Smooth muscle cell (in vitro differentiated cells): Measurements from ENCODE around the gene MARK2. TPM values are rescaled to one million over a fixed set of nuclear protein-coding genes. Genes with fewer than 3 reads are reported as not detected.
A peak's percentile ranks its signal among the peaks of the same experiment; 100 is the strongest.

Experiments used
- DNase-seq: peaks from one replicate; lab custom pipeline; 2025; ENCODE audit not compliant: unreplicated experiment; lab: John Stamatoyannopoulos, UW
- H2AFZ ChIP-seq: fragments of 200-600 bp; sonication (generic); 2 replicates; pipeline ENCODE4 v1.6.0; 2016; ENCODE audit warnings: antibody characterized with exemption, low read depth, mild to moderate bottlenecking
- H3F3A ChIP-seq: fragments of 200-600 bp; sonication (generic); 2 replicates; pipeline ENCODE4 v1.6.0; 2017; ENCODE audit warnings: antibody characterized with exemption, low read depth
- H3K27ac ChIP-seq: fragments of 200-600 bp; sonication (generic); 2 replicates; pipeline ENCODE4 v1.5.1; 2016; ENCODE audit warnings: low read depth, mild to moderate bottlenecking
- H3K27me3 ChIP-seq: fragments of 200-600 bp; sonication (generic); 2 replicates; pipeline ENCODE4 v1.6.1; 2016; ENCODE audit warnings: low read depth, mild to moderate bottlenecking
- H3K36me3 ChIP-seq: fragments of 200-600 bp; sonication (generic); 2 replicates; pipeline ENCODE4 v1.5.1; 2016; ENCODE audit warnings: low read depth
- H3K4me1 ChIP-seq: fragments of 200-600 bp; sonication (generic); 2 replicates; pipeline ENCODE4 v1.5.1; 2016; ENCODE audit warnings: low read depth
- H3K4me2 ChIP-seq: fragments of 200-600 bp; sonication (generic); 2 replicates; pipeline ENCODE4 v1.6.0; 2016; ENCODE audit warnings: mild to moderate bottlenecking
- H3K4me3 ChIP-seq: fragments of 200-600 bp; sonication (generic); 2 replicates; pipeline ENCODE4 v1.5.1; 2016; ENCODE audit warnings: mild to moderate bottlenecking
- H3K79me2 ChIP-seq: fragments of 200-600 bp; sonication (generic); 2 replicates; pipeline ENCODE4 v1.6.0; 2016; ENCODE audit warnings: low read depth, mild to moderate bottlenecking
- H3K9ac ChIP-seq: fragments of 200-600 bp; sonication (generic); 2 replicates; pipeline ENCODE4 v1.6.0; 2016; ENCODE audit warnings: low read depth
- H3K9me3 ChIP-seq: fragments of 200-600 bp; sonication (generic); replicated peaks from 2 replicates; pipeline ENCODE4 v1.5.1; 2016; ENCODE audit warnings: low read depth
- H4K20me1 ChIP-seq: fragments of 200-600 bp; sonication (generic); 2 replicates; pipeline ENCODE4 v1.6.0; 2016; ENCODE audit warnings: low read depth
- CTCF ChIP-seq: fragments of 200-600 bp; sonication (generic); IDR thresholded peaks from 2 replicates; pipeline ENCODE4 v1.5.1; 2017; ENCODE audit warnings: borderline replicate concordance, mild to moderate bottlenecking, antibody characterized with exemption; ENCODE audit not compliant: insufficient read depth, poor library complexity, severe bottlenecking
- WGBS: methylation state at CpG from one replicate; pipeline ENCODE4 v1.1.7; 2016; ENCODE audit warnings: low lambda C conversion rate; 5-methylcytosine and 5-hydroxymethylcytosine counted together
- polyA plus RNA-seq: library from polyadenylated mRNA; unstranded; fragments of >200 nt; fragmentation: Nextera tagmentation; extraction: Ambion mirVana; gene quantifications from 2 replicates; pipeline ENCODE4 v1.2.1, GENCODE V29; 2016
- total RNA-seq: library from RNA; depleted of rRNA; stranded (reverse); fragments of >200 nt; gene quantifications from 2 replicates; pipeline ENCODE4 v1.2.3, GENCODE V29; 2014

MARK2 gene
- total and polyA plus RNA-seq, 2 experiments from 2014 or later: 14.2 to 23.3 TPM

DNA sequence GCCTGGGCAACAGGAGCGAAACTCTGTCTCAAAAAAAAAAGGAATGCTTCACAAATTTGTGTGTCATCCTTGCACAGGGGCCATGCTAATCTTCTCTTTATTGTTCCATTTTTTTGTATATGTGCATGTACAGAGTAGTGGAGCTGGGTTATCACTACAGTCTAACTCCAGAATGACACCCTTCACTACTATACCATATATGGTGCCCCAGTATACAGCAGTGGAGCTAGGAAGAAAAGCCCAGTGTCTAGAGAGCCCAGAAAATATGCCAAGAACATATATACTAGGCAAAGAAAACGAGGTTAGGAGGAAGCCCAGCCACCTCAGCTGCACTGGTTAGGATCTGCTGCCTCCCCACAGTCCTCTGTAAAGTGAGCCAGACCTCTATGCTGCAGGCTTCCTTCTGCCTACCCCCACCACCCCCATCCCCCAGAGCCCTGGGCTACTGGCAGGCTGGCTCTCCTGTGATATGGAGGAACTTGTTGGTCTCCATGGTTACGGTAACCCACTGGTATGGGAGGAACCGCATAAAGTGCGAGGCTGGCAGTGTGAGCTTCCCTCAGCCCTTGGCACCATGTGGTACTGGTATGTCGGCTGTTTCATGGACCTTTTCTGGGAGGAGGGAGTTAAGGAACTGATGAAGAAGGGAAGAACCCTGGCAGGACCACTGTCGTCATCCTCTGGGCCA lies 43.8 kb downstream of the MARK2 start:
- no peaks in the 10 kb centered on the region for H3K36me3 ChIP-seq
- no peak overlapping the region for H2AFZ ChIP-seq
- no peaks in the 10 kb centered on the region for H3F3A ChIP-seq
- peaks cover 13% of the 10 kb centered on the region for H3K4me1 ChIP-seq
- H3K27ac ChIP-seq: no peak overlapping the region
- 65% methylated on average over 7 of the region's 7 CpGs for WGBS
- no peak for DNase-seq
- no peaks in the 10 kb centered on the region for H3K9me3 ChIP-seq
- H3K9ac ChIP-seq: no peak overlapping the region
- H4K20me1 ChIP-seq: peaks cover 99% of the 10 kb centered on the region
- H3K4me2 ChIP-seq: no peak overlapping the region
- no peak overlapping the region for H3K4me3 ChIP-seq
- H3K27me3 ChIP-seq: no peaks in the 10 kb centered on the region
- H3K79me2 ChIP-seq: peaks cover 84% of the 10 kb centered on the region
- no peak for TF ChIP-seq CTCF

GRCh38 chr11:63883791-63884190 lies 44.9 kb downstream of the MARK2 start:
- Histone ChIP-seq H3F3A (no peaks in the 10 kb centered on the region), H3K4me1 (peaks cover 13% of the 10 kb centered on the region), H3K27ac (peak overlapping the region; percentile 16), H3K9ac (no peak overlapping the region), H3K4me3 (no peak overlapping the region), H3K4me2 (no peak overlapping the region), H3K79me2 (peaks cover 79% of the 10 kb centered on the region), H3K27me3 (no peaks in the 10 kb centered on the region), H3K9me3 (no peaks in the 10 kb centered on the region), H3K36me3 (no peaks in the 10 kb centered on the region), H2AFZ (no peak overlapping the region), H4K20me1 (peaks cover 99% of the 10 kb centered on the region)
- DNase-seq: no peak
- no peak for TF ChIP-seq CTCF
- 88% methylated on average over 6 of the region's 6 CpGs for WGBS

DNA sequence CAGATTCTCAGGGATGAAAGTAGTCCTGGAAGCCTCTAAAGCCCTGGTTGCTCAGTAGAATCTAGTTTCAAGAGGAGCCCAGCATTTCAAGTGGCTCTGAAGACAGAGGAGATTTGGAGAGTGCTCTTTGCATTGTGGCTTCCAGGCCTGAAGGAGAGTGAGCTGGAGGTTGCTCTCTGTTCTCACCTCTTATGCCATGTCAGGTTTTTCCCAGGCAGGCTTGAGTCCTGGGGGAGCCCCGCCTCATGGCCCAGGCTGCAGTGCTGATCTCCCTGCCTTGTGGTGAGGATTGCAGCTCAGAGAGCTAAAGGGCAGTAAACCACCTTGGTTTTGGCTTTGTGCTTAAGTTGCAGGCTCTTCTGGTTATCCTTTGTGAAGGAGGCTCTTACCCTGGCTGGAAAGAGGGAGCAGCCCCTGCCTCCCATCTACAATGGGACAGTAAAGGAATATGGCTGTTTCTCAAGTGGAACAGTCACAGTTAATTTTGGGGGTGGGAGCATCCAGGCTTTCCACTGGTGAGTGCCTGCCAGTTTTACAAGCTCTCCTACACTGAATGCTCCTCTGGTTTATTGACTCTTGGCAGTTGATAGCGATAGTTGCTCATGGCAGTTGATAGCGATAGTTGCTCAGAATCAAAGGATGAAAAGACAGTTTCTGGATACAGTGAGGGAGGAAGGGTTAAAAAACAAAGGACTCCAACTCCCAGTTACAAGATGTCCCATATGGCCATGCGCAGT lies 45.5 kb downstream of the MARK2 start:
- Histone ChIP-seq H4K20me1 (peaks cover 99% of the 10 kb centered on the region), H3K9ac (no peak overlapping the region), H3K79me2 (peaks cover 77% of the 10 kb centered on the region), H3K4me3 (no peak overlapping the region), H3K9me3 (no peaks in the 10 kb centered on the region), H3K4me1 (peaks cover 10% of the 10 kb centered on the region), H3K36me3 (no peaks in the 10 kb centered on the region), H3K27ac (peak overlapping the region; percentile 16), H3F3A (no peaks in the 10 kb centered on the region), H2AFZ (no peak overlapping the region), H3K4me2 (no peak overlapping the region), H3K27me3 (no peaks in the 10 kb centered on the region)
- 58% methylated on average over 4 of the region's 4 CpGs for WGBS
- no peak for DNase-seq
- TF ChIP-seq CTCF: no peak
